A549 (cell line): Measurements from ENCODE around the gene GAD2. TPM values are rescaled to one million over a fixed set of nuclear protein-coding genes. Genes with fewer than 3 reads are reported as not detected.

Source experiments
- ATAC-seq, 2 experiments: fragments of 200-7000 bp in 1 of 2; fragments of >200 bp in 1 of 2; cut with Nextera tagmentation in 1 of 2; cut with Tn5 transposase in 1 of 2; 3 replicates each; pipeline versions ENCODE4 v1.8.0 to v1.9.1; 2018 to 2020; ENCODE audit warnings: mild to moderate bottlenecking in 1 of 2, moderate library complexity in 1 of 2
- CTCF ChIA-PET: fragments of 300-600 bp; sonication (Branson Sonifier 250); formaldehyde crosslinking; extraction: SDS; loops from one replicate; lab custom pipeline; 2021; ENCODE audit warnings: antibody characterized with exemption, inconsistent platforms; lab: Yijun Ruan, JAX
- POLR2A ChIA-PET: fragments of 350-600 bp; formaldehyde crosslinking; extraction: SDS; loops from one replicate; lab custom pipeline; 2021; ENCODE audit warnings: antibody characterized with exemption, inconsistent platforms; lab: Yijun Ruan, JAX
- DNase-seq, 2 experiments: peaks; one replicate each; pipeline versions ENCODE4 v3.0.0 to v3.0.0-alpha.2; 2011 to 2016; ENCODE audit warnings: low read depth in 1 of 2, low spot score in 1 of 2
- FAIRE-seq: peaks from 2 replicates; lab custom pipeline; 2011; peaks lifted over from hg19 to GRCh38; lab: Jason Lieb, UNC
- H3K27ac ChIP-seq, 2 experiments: fragments of >200 bp; sonication (Bioruptor Twin); formaldehyde crosslinking; 3 replicates each; pipeline ENCODE4 v1.5.1; 2016 to 2017
- H3K4me1 ChIP-seq: fragments of >200 bp; sonication (Bioruptor Twin); formaldehyde crosslinking; 3 replicates; pipeline ENCODE4 v1.6.1; 2016
- H3K4me2 ChIP-seq: fragments of >200 bp; sonication (Bioruptor Twin); formaldehyde crosslinking; 3 replicates; pipeline ENCODE4 v1.6.1; 2016
- H3K4me3 ChIP-seq: fragments of >200 bp; sonication (Bioruptor Twin); formaldehyde crosslinking; 3 replicates; pipeline ENCODE4 v1.5.1; 2016
- H3K9me3 ChIP-seq: fragments of >200 bp; sonication (Bioruptor Twin); formaldehyde crosslinking; 3 replicates; pipeline ENCODE4 v1.6.1; 2016
- BCL3 ChIP-seq: fragments of >200 bp; sonication (Bioruptor Twin); formaldehyde crosslinking; IDR thresholded peaks from 3 replicates; pipeline ENCODE4 v1.6.1; 2016
- BHLHE40 ChIP-seq: IDR thresholded peaks from 2 replicates; pipeline ENCODE4 v1.6.1; 2012; ENCODE audit warnings: low read depth, low read length, inconsistent platforms
- CTCF ChIP-seq: fragments of >200 bp; sonication (Bioruptor Twin); formaldehyde crosslinking; IDR thresholded peaks from 3 replicates; pipeline ENCODE4 v1.5.1; 2016
- EHMT2 ChIP-seq: fragments of 200-600 bp; sonication (generic); IDR thresholded peaks from 2 replicates; pipeline ENCODE4 v1.6.1; 2016; ENCODE audit warnings: antibody characterized with exemption, low read depth, mild to moderate bottlenecking, moderate library complexity
- EP300 ChIP-seq, 2 experiments: fragments of >200 bp; sonication (Bioruptor Twin); formaldehyde crosslinking; IDR thresholded peaks; 2 replicates in 1 of 2; 3 replicates in 1 of 2; pipeline ENCODE4 v1.6.1; 2016 to 2017
- FOSB ChIP-seq: fragments of 250-450 bp; sonication (Bioruptor Pico); IDR thresholded peaks from 2 replicates; pipeline ENCODE4 v1.5.0; 2020; ENCODE audit warnings: mild to moderate bottlenecking, moderate library complexity
- GATA3 ChIP-seq: IDR thresholded peaks from 2 replicates; pipeline ENCODE4 v1.6.1; 2012; ENCODE audit warnings: borderline replicate concordance
- HDAC2 ChIP-seq: fragments of 200-600 bp; sonication (generic); IDR thresholded peaks from 2 replicates; pipeline ENCODE4 v1.6.1; 2016
- HES2 ChIP-seq: fragments of >200 bp; sonication (Bioruptor Twin); formaldehyde crosslinking; IDR thresholded peaks from 2 replicates; pipeline ENCODE4 v1.6.1; 2016
- HEYL ChIP-seq: fragments of 250-450 bp; sonication (Bioruptor Pico); IDR thresholded peaks from 2 replicates; pipeline ENCODE4 v1.8.0; 2021; ENCODE audit warnings: mild to moderate bottlenecking, moderate library complexity
- HMGXB4 ChIP-seq: fragments of 250-450 bp; sonication (Bioruptor Pico); IDR thresholded peaks from 2 replicates; pipeline ENCODE4 v1.5.0; 2021; ENCODE audit warnings: mild to moderate bottlenecking, moderate library complexity, borderline replicate concordance
- HOXB13 ChIP-seq: fragments of 250-450 bp; sonication (Bioruptor Pico); IDR thresholded peaks from 2 replicates; pipeline ENCODE4 v1.5.0; 2020; ENCODE audit warnings: low read depth, mild to moderate bottlenecking, moderate library complexity
- JUNB ChIP-seq: fragments of >200 bp; sonication (Bioruptor Twin); formaldehyde crosslinking; IDR thresholded peaks from 2 replicates; pipeline ENCODE4 v1.6.1; 2016
- MAX ChIP-seq: IDR thresholded peaks from 2 replicates; pipeline ENCODE4 v1.6.1; 2012
- MAZ ChIP-seq: fragments of 150-350 bp; IDR thresholded peaks from 2 replicates; pipeline ENCODE4 v1.6.1; 2014; ENCODE audit warnings: antibody characterized with exemption, low read depth, low read length, borderline replicate concordance
- NPAS2 ChIP-seq: fragments of 250-450 bp; sonication (Bioruptor Pico); IDR thresholded peaks from 2 replicates; pipeline ENCODE4 v1.8.0; 2022; ENCODE audit warnings: mild to moderate bottlenecking, moderate library complexity, borderline replicate concordance
- PBX3 ChIP-seq: IDR thresholded peaks from 2 replicates; pipeline ENCODE4 v1.6.1; 2012
- RARB ChIP-seq: fragments of 250-450 bp; sonication (Bioruptor Pico); IDR thresholded peaks from 2 replicates; pipeline ENCODE4 v1.8.0; 2021; ENCODE audit warnings: mild to moderate bottlenecking, moderate library complexity
- REST ChIP-seq: fragments of 200-600 bp; sonication (generic); IDR thresholded peaks from 2 replicates; pipeline ENCODE4 v1.6.1; 2016; ENCODE audit warnings: antibody characterized with exemption, mild to moderate bottlenecking, moderate library complexity
- RFX5 ChIP-seq: fragments of 450-650 bp; IDR thresholded peaks from 2 replicates; pipeline ENCODE4 v1.7.1; 2014; ENCODE audit warnings: antibody characterized with exemption, mild to moderate bottlenecking, moderate library complexity
- SREBF2 ChIP-seq: fragments of 450-650 bp; IDR thresholded peaks from 2 replicates; pipeline ENCODE4 v1.6.1; 2014; ENCODE audit warnings: mild to moderate bottlenecking, moderate library complexity
- TFCP2L1 ChIP-seq: fragments of 250-450 bp; sonication (Bioruptor Pico); IDR thresholded peaks from 2 replicates; pipeline ENCODE4 v1.5.0; 2021; ENCODE audit warnings: mild to moderate bottlenecking
- ZC3H11A ChIP-seq: fragments of 450-650 bp; IDR thresholded peaks from 2 replicates; pipeline ENCODE4 v1.6.1; 2014; ENCODE audit warnings: antibody characterized with exemption, mild to moderate bottlenecking
- ZFP36 ChIP-seq: fragments of 450-650 bp; IDR thresholded peaks from 2 replicates; pipeline ENCODE4 v1.6.1; 2014; ENCODE audit warnings: borderline replicate concordance; ENCODE audit not compliant: partially characterized antibody
- ZNF302 ChIP-seq: fragments of 250-450 bp; sonication (Bioruptor Pico); IDR thresholded peaks from 2 replicates; pipeline ENCODE4 v1.9.0; 2021; ENCODE audit warnings: inconsistent platforms, mild to moderate bottlenecking, moderate library complexity
- ZSCAN20 ChIP-seq: fragments of 250-450 bp; sonication (Bioruptor Pico); IDR thresholded peaks from 2 replicates; pipeline ENCODE4 v1.8.0; 2022; ENCODE audit warnings: mild to moderate bottlenecking, moderate library complexity
- WGBS: methylation state at CpG from one replicate; pipeline ENCODE4 v1.1.6; 2017; ENCODE audit errors: missing lambda C conversion rate; 5-methylcytosine and 5-hydroxymethylcytosine counted together
- polyA plus RNA-seq, 4 experiments: library from polyadenylated mRNA; depleted of rRNA in 3 of 4; stranded (reverse); fragments of >200 nt; fragmentation: RNase III in 1 of 4; extraction: RNeasy Plus Mini Kit Qiagen cat#74134 plus additional on column Dnase treatment in 1 of 4; gene quantifications; 2 replicates in 3 of 4; 3 replicates in 1 of 4; pipeline ENCODE4 v1.2.3, GENCODE V29; 2011 to 2017

Gene GAD2
- polyA plus RNA-seq, 2 of the 4 experiments (the other 2 are of a cell fraction): not detected

- ATAC-seq: no peak
- Histone ChIP-seq H3K4me3 (no peak overlapping the region), H3K9me3 (0 out of 3 replicates have a peak, but pooled peaks cover 2% of the 10 kb centered on the region)
- TF ChIP-seq SREBF2 (no peak), PBX3 (no peak), JUNB (no peak), HEYL (CRISPR knock-in tag) (no peak), BCL3 (no peak), RARB (CRISPR knock-in tag) (no peak), NPAS2 (CRISPR knock-in tag) (no peak), MAZ (no peak), CTCF (no peak), EHMT2 (no peak), ZNF302 (CRISPR knock-in tag) (no peak), HDAC2 (no peak), BHLHE40 (no peak), GATA3 (no peak), ZC3H11A (no peak), TFCP2L1 (CRISPR knock-in tag) (no peak), ZSCAN20 (CRISPR knock-in tag) (no peak), HOXB13 (no peak), HMGXB4 (CRISPR knock-in tag) (no peak)
- TF ChIP-seq, all 56 proteins: peak for 0
- WGBS: 34% methylated on average over 9 of the region's 9 CpGs
- CTCF ChIA-PET: no interaction called here
- Histone ChIP-seq H3K4me2 (no peak overlapping the region), H3K27ac (no peak overlapping the region), H3K4me1 (peaks cover 14% of the 10 kb centered on the region; the same call in 2 of the 3 replicates)
- DNase-seq (no peak), FAIRE-seq (no peak)
- POLR2A ChIA-PET: no interaction called here
Measured at GRCh38 chr10:26221541-26221940, 5.0 kb downstream of the GAD2 start.

- Histone ChIP-seq H3K4me2 (no peak overlapping the region), H3K4me1 (peaks cover 6% of the 10 kb centered on the region; the same call in 2 of the 3 replicates), H3K27ac (no peak overlapping the region), H3K4me3 (no peak overlapping the region), H3K9me3 (0 out of 3 replicates have a peak, but pooled peaks cover 2% of the 10 kb centered on the region)
- no peak for DNase-seq
- WGBS: 1% methylated on average over 3 of the region's 3 CpGs
- ChIA-PET CTCF (no interaction called here), POLR2A (no interaction called here)
- FAIRE-seq: no peak
- no peak for TF ChIP-seq ZFP36
- TF ChIP-seq TFCP2L1 (CRISPR knock-in tag): no peak
- TF ChIP-seq MAX: no peak
- TF ChIP-seq RFX5: no peak
- TF ChIP-seq REST: no peak
- TF ChIP-seq EP300 (IDR thresholded peaks at IDR 0.05): no peak
- TF ChIP-seq HES2: no peak
- TF ChIP-seq FOSB (CRISPR knock-in tag): no peak
- TF ChIP-seq, all 56 proteins: peak for 0
- ATAC-seq: no peak
Measured at GRCh38 chr10:26222563-26222962, 6.0 kb downstream of the GAD2 start.
